Heart right ventricle (tissue), 16 donors: ENCODE data around the gene PTPRS. TPM values are rescaled to one million over a fixed set of nuclear protein-coding genes. Genes with fewer than 3 reads are reported as not detected.
"Not testable (repeated sequence)": the region's sequence is repeated elsewhere in the genome, so short reads cannot be mapped to it uniquely, and the experiment has no call there.

Experiments
- ATAC-seq, 8 donors: fragments of 200-7000 bp; cut with Tn5 transposase; one replicate each; pipeline ENCODE4 v1.9.1; 2020; ENCODE audit warnings: mild to moderate bottlenecking in 8 of 8, moderate library complexity in 8 of 8, moderate number of reproducible peaks in 1 of 8
- DNase-seq, 2 donors: peaks; one replicate each; pipeline ENCODE4 v3.0.0-alpha.2; 2020
- H3K27ac ChIP-seq, 10 donors: fragments of 200-600 bp; sonication (generic) in 2 of 10; one replicate each; pipeline versions ENCODE4 v1.5.0 to v1.8.0; 2020 to 2022; ENCODE audit warnings: mild to moderate bottlenecking in 3 of 10
- H3K27me3 ChIP-seq, 7 donors: fragments of 200-600 bp; one replicate each; pipeline ENCODE4 v1.8.0; 2021 to 2022; ENCODE audit warnings: mild to moderate bottlenecking in 2 of 7
- H3K36me3 ChIP-seq, 9 donors: fragments of 200-600 bp; sonication (generic) in 1 of 9; one replicate each; pipeline versions ENCODE4 v1.5.0 to v1.8.0; 2020 to 2022; ENCODE audit warnings: mild to moderate bottlenecking in 2 of 9
- H3K4me1 ChIP-seq, 9 donors: fragments of 200-600 bp; sonication (generic) in 1 of 9; one replicate each; pipeline versions ENCODE4 v1.5.0 to v1.8.0; 2020 to 2022; ENCODE audit warnings: mild to moderate bottlenecking in 4 of 9
- H3K4me3 ChIP-seq, 10 donors: fragments of 200-600 bp; sonication (generic) in 2 of 10; one replicate each; pipeline versions ENCODE4 v1.5.0 to v1.8.0; 2020 to 2022; ENCODE audit warnings: mild to moderate bottlenecking in 7 of 10, moderate library complexity in 2 of 10
- H3K9me3 ChIP-seq, 11 donors: fragments of 200-600 bp in 10 of 11; sonication (generic) in 2 of 11; one replicate each; pipeline versions ENCODE4 v1.5.0 to v1.8.0; 2013 to 2022; ENCODE audit warnings: mild to moderate bottlenecking in 2 of 11, control low read depth in 1 of 11, moderate library complexity in 1 of 11
- WGBS, 2 donors: extraction: QIAGEN DNeasy Blood & Tissue Kit; methylation state at CpG; one replicate each; pipeline ENCODE4 v1.1.7; 2013; ENCODE audit warnings: inconsistent platforms in 1 of 2; 5-methylcytosine and 5-hydroxymethylcytosine counted together
- intact Hi-C, 10 donors: fragments of 100-400 bp; cut with DNase I; formaldehyde crosslinking; loops; one replicate each; pipeline versions ENCODE4 v1.11.1 to v1.14.2; 2022
- polyA plus RNA-seq, 2 donors: library from polyadenylated mRNA; stranded (reverse); fragments of 200-250 nt; gene quantifications; one replicate each; pipeline ENCODE4 v1.2.3, GENCODE V29; 2013
- total RNA-seq, 10 donors: library from RNA; stranded (reverse); fragmentation: NEBNext Ultra II Directional in 3 of 10; extraction: Animal tissue kit (Norgen Biotek cat#: 25700) in 3 of 10; gene quantifications; one replicate each; pipeline versions ENCODE4 v1.2.1 to v1.2.4, GENCODE V29; 2021 to 2023
- TF ChIP-seq, protein P1 (sequence below), 9 donors: fragments of 200-600 bp; sonication (generic) in 2 of 9; IDR thresholded peaks; one replicate each; pipeline versions ENCODE4 v1.5.0 to v1.8.0; 2021 to 2022; ENCODE audit warnings: antibody characterized with exemption in 9 of 9, mild to moderate bottlenecking in 5 of 9, moderate library complexity in 1 of 9
- donor health status: Arrhythmogenic right ventricular cardiomyopathy.
- donor health status: ischemic (EF 13 %, LVEDD 7.1; RV severe dilation, severe dysfunction).
- donor health status: healthy with polysubstance abuse.
- donor health status: DM: no; HTN: yes; CAD: no.
- donor health status: DM: no; HTN: no; CAD: no.
- donor health status: ischemic (EF 25% LVEDD 6.9; RV normal size, moderate dysfunction).
- donor health status: ischemic (EF 25% LVEDD 5.7; RV mildly dilated, moderate dysfunction).
- donor health status: healthy.
- donor health status: DM: yes; HTN: yes; CAD: no.
- donor health status: Ischemic cardiomyopathy.
- donor health status: ischemic (EF 35%, LVEDD 5.7; RV mildly dilated, moderate dysfunction).
- donor health status: nonischemic (EF 11% LVEDD 7.7; RV severe dilation, severe dysfunction).
- donor health status: DM: yes; HTN: yes; CAD: no.
- donor health status: PGD.
- donor health status: ischemic (EF 29% LVEDD 5.4; RV normal size, mild dysfunction).
- donor health status: nonischemic (EF 23%, LVEDD 6.1; RV moderate dilation, normal function).

The PTPRS gene
- total and polyA plus RNA-seq, 12 donors: 4.9 to 74.7 (median 29.4) TPM

DNA sequence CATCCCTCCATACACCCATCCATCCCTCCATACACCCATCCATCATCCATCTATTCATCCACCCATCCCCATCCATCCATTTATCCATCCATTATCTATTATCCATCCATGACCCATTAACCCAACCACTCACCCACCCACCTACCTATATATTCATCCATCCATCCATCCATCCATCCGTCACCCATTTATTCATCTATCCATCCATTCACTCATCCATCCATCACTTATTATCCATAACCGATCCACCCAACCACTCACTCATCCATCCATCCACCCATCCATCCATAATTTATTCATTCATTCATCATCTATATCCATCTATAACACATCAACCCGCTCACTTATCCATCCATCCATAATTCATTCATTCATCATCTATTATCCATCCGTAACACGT lies 28.7 kb upstream of the PTPRS start:
- no peak for DNase-seq
- TF ChIP-seq, protein P1, sequence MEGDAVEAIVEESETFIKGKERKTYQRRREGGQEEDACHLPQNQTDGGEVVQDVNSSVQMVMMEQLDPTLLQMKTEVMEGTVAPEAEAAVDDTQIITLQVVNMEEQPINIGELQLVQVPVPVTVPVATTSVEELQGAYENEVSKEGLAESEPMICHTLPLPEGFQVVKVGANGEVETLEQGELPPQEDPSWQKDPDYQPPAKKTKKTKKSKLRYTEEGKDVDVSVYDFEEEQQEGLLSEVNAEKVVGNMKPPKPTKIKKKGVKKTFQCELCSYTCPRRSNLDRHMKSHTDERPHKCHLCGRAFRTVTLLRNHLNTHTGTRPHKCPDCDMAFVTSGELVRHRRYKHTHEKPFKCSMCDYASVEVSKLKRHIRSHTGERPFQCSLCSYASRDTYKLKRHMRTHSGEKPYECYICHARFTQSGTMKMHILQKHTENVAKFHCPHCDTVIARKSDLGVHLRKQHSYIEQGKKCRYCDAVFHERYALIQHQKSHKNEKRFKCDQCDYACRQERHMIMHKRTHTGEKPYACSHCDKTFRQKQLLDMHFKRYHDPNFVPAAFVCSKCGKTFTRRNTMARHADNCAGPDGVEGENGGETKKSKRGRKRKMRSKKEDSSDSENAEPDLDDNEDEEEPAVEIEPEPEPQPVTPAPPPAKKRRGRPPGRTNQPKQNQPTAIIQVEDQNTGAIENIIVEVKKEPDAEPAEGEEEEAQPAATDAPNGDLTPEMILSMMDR (IDR thresholded peaks at IDR 0.05): no peak
- Histone ChIP-seq H3K27ac (no peak overlapping the region), H3K27me3 (peaks cover 0 to 52% (median 14%) of the 10 kb centered on the region in 7 donors), H3K9me3 (no peaks in the 10 kb centered on the region), H3K4me1 (no peaks in the 10 kb centered on the region), H3K4me3 (no peak overlapping the region), H3K36me3 (no peaks in the 10 kb centered on the region)
- no peak for ATAC-seq
- intact Hi-C loops: no loop called here
- 92 to 95% methylated on average over 5 of the region's 5 CpGs for WGBS, 2 donors

DNA sequence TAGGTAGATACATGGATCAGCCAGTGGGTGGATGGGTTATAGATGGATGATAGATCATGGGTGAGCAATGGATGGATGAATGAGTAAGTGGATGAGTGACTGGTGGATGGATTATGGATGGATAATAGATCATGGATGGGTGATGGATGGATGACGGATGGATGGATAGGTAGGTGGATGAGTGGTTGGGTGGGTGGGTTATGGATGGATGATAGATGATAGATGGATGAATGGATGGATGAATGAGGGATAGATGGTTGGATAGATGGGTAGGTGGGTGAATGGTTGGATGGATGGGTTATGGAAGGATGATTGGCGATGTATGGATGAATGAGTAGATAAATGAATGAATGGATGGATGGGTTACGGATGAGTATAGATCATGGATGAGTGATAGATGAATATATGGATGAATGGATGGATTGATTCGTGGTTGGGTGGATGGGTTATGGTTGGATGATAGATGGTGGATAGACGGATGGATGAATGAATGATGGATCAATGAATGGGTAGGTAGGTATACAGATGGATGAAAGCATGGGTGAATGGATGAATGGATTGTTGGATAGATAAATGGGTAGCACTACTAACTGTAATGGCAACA lies 27.0 kb upstream of the PTPRS start:
- WGBS, 2 donors: 75 to 84% methylated on average over 5 of the region's 5 CpGs
- no peaks in the 10 kb centered on the region for H3K4me1 ChIP-seq
- H3K27me3 ChIP-seq: peaks cover 0 to 55% (median 15%) of the 10 kb centered on the region in 7 donors
- H3K9me3 ChIP-seq: no peaks in the 10 kb centered on the region
- H3K36me3 ChIP-seq: no peaks in the 10 kb centered on the region
- ATAC-seq (no peak), DNase-seq (no peak)
- no peak overlapping the region for H3K27ac ChIP-seq
- TF ChIP-seq, protein P1 (IDR thresholded peaks at IDR 0.05): no peak
- intact Hi-C loops: no loop called here
- H3K4me3 ChIP-seq: no peak overlapping the region

GRCh38 chr19:5365905-5366304 lies 25.3 kb upstream of the PTPRS start:
- WGBS, 2 donors: 88 to 92% methylated on average over 6 of the region's 6 CpGs
- no peaks in the 10 kb centered on the region for H3K4me1 ChIP-seq
- H3K27me3 ChIP-seq: peaks cover 0 to 48% (median 15%) of the 10 kb centered on the region in 7 donors
- DNase-seq: no peak
- no peak overlapping the region for H3K27ac ChIP-seq
- no peak for ATAC-seq
- H3K4me3 ChIP-seq: no peak overlapping the region
- no peaks in the 10 kb centered on the region for H3K9me3 ChIP-seq
- intact Hi-C loops: no loop called here
- H3K36me3 ChIP-seq: no peaks in the 10 kb centered on the region
- TF ChIP-seq, protein P1 (IDR thresholded peaks at IDR 0.05): no peak

- H3K4me3 ChIP-seq: no peak overlapping the region
- no peak overlapping the region for H3K27ac ChIP-seq
- intact Hi-C loops: no loop called here
- DNase-seq: no peak
- H3K27me3 ChIP-seq: peaks cover 0 to 52% (median 18%) of the 10 kb centered on the region in 7 donors
- H3K9me3 ChIP-seq: no peaks in the 10 kb centered on the region
- TF ChIP-seq, protein P1 (IDR thresholded peaks at IDR 0.05): no peak
- no peaks in the 10 kb centered on the region for H3K36me3 ChIP-seq
- H3K4me1 ChIP-seq: no peaks in the 10 kb centered on the region
- no peak for ATAC-seq
- WGBS, 2 donors: 26 to 38% methylated on average over 7 of the region's 7 CpGs
Measured at GRCh38 chr19:5364674-5365073, 24.1 kb upstream of the PTPRS start.

- H3K27ac ChIP-seq, ATAC-seq, DNase-seq, H3K36me3 ChIP-seq, H3K4me3 ChIP-seq, H3K4me1 ChIP-seq, intact Hi-C loops, H3K9me3 ChIP-seq: not testable (repeated sequence)
- H3K27me3 ChIP-seq: peaks cover 0 to 69% (median 36%) of the 10 kb centered on the region in 7 donors
- 91% methylated on average over 9 of the region's 9 CpGs for WGBS, 2 donors
Measured at GRCh38 chr19:5361839-5362238, 21.2 kb upstream of the PTPRS start.
